IMR-90 (cell line): Measurements from ENCODE around the gene AIP.

ENCODE experiments used
- CEBPB ChIP-seq: IDR thresholded peaks from 2 replicates; pipeline ENCODE4 v1.6.1; 2012; ENCODE audit warnings: low read depth, low read length, improper control_type of control experiment
- CHD1 ChIP-seq: IDR thresholded peaks from 2 replicates; pipeline ENCODE4 v1.6.1; 2012; ENCODE audit warnings: low read depth, low read length, improper control_type of control experiment
- CTCF ChIP-seq: conservative IDR thresholded peaks from 2 replicates; pipeline ENCODE4 v1.5.1; 2012; ENCODE audit warnings: mild to moderate bottlenecking, low read depth, low read length, improper control_type of control experiment
- ELK1 ChIP-seq: fragments of 150-350 bp; IDR thresholded peaks from 2 replicates; pipeline ENCODE4 v1.6.1; 2016; ENCODE audit warnings: low read depth, mild to moderate bottlenecking, low read length, moderate library complexity, borderline replicate concordance
- FOS ChIP-seq: fragments of 150-350 bp; IDR thresholded peaks from 2 replicates; pipeline ENCODE4 v1.6.1; 2016; ENCODE audit warnings: low read depth, low read length
- MAFK ChIP-seq: IDR thresholded peaks from 2 replicates; pipeline ENCODE4 v1.6.1; 2012; ENCODE audit warnings: low read depth, low read length, improper control_type of control experiment
- MAZ ChIP-seq: IDR thresholded peaks from 2 replicates; pipeline ENCODE4 v1.6.1; 2012; ENCODE audit warnings: low read depth, mild to moderate bottlenecking, low read length, improper control_type of control experiment, moderate library complexity, borderline replicate concordance
- MXI1 ChIP-seq: IDR thresholded peaks from 2 replicates; pipeline ENCODE4 v1.6.1; 2012; ENCODE audit warnings: low read depth, mild to moderate bottlenecking, low read length, moderate library complexity, borderline replicate concordance
- NFE2L2 ChIP-seq: fragments of 150-350 bp; IDR thresholded peaks from 2 replicates; pipeline ENCODE4 v1.6.1; 2016; ENCODE audit warnings: low read depth, mild to moderate bottlenecking, low read length
- POLR2A ChIP-seq: IDR thresholded peaks from 2 replicates; pipeline ENCODE4 v1.6.1; 2012; ENCODE audit warnings: mild to moderate bottlenecking, low read depth, low read length
- RFX5 ChIP-seq: IDR thresholded peaks from 2 replicates; pipeline ENCODE4 v1.8.0; 2012; ENCODE audit warnings: low read depth, mild to moderate bottlenecking, low read length, moderate library complexity
- SMC3 ChIP-seq: fragments of 150-350 bp; IDR thresholded peaks from 2 replicates; pipeline ENCODE4 v1.6.1; 2016; ENCODE audit warnings: low read depth, mild to moderate bottlenecking, antibody characterized with exemption, low read length, moderate library complexity
- USF2 ChIP-seq: fragments of 150-350 bp; IDR thresholded peaks from 2 replicates; pipeline ENCODE4 v1.6.1; 2017; ENCODE audit warnings: mild to moderate bottlenecking, antibody characterized with exemption, low read length, low read depth

GRCh38 chr11:67436459-67437081 lies 46.3 kb upstream of the AIP start:
- TF ChIP-seq RFX5 (no peak), POLR2A (no peak), MAZ (no peak), CHD1 (no peak), FOS (no peak), ELK1 (no peak), CTCF (no peak), NFE2L2 (no peak), MAFK (no peak), CEBPB (no peak), USF2 (no peak), MXI1 (no peak), SMC3 (no peak)
